GM23338 (cell line): Measurements from ENCODE around the gene SORCS3. TPM values are rescaled to one million over a fixed set of nuclear protein-coding genes. Genes with fewer than 3 reads are reported as not detected.

Experiments used
- ATAC-seq: fragments of 200-7000 bp; cut with Tn5 transposase; 3 replicates; pipeline ENCODE4 v1.9.1; 2020
- DNase-seq: peaks from one replicate; pipeline ENCODE4 v3.0.0-alpha.2; 2015; ENCODE audit warnings: low spot score
- H2AFZ ChIP-seq: fragments of 200-600 bp; sonication (generic); 2 replicates; pipeline ENCODE4 v1.8.0; 2016; ENCODE audit warnings: antibody characterized with exemption, mild to moderate bottlenecking, moderate library complexity
- H3F3A ChIP-seq: fragments of 200-600 bp; sonication (generic); replicated peaks from 2 replicates; pipeline ENCODE4 v1.8.0; 2017; ENCODE audit warnings: antibody characterized with exemption, mixed run types, low read depth
- H3K27ac ChIP-seq: fragments of 200-600 bp; sonication (generic); 2 replicates; pipeline ENCODE4 v1.6.1; 2016; ENCODE audit warnings: low read depth
- H3K27me3 ChIP-seq: fragments of 200-600 bp; sonication (generic); 2 replicates; pipeline ENCODE4 v1.8.0; 2016; ENCODE audit warnings: mild to moderate bottlenecking, mixed run types, moderate library complexity; ENCODE audit not compliant: insufficient read depth
- H3K36me3 ChIP-seq: fragments of 200-600 bp; sonication (generic); 2 replicates; pipeline ENCODE4 v1.8.0; 2016; ENCODE audit warnings: mild to moderate bottlenecking; ENCODE audit not compliant: insufficient read depth
- H3K4me1 ChIP-seq: fragments of 200-600 bp; sonication (generic); 2 replicates; pipeline ENCODE4 v1.8.0; 2016; ENCODE audit warnings: mild to moderate bottlenecking, moderate library complexity; ENCODE audit not compliant: insufficient read depth
- H3K4me2 ChIP-seq: fragments of 200-600 bp; sonication (generic); 2 replicates; pipeline ENCODE4 v1.7.1; 2017; ENCODE audit warnings: mixed run types
- H3K4me3 ChIP-seq: fragments of 200-600 bp; sonication (generic); 2 replicates; pipeline ENCODE4 v1.6.1; 2016; ENCODE audit warnings: mixed run types
- H3K79me2 ChIP-seq: fragments of 200-600 bp; sonication (generic); replicated peaks from 2 replicates; pipeline ENCODE4 v1.8.0; 2017; ENCODE audit warnings: mild to moderate bottlenecking; ENCODE audit not compliant: insufficient read depth
- H3K9me2 ChIP-seq: fragments of 200-600 bp; sonication (generic); 2 replicates; pipeline ENCODE4 v1.8.0; 2017; ENCODE audit not compliant: insufficient read depth
- H4K20me1 ChIP-seq: fragments of 200-600 bp; sonication (generic); replicated peaks from 2 replicates; pipeline ENCODE4 v1.8.0; 2017; ENCODE audit warnings: mild to moderate bottlenecking; ENCODE audit not compliant: insufficient read depth
- H3K27ac Mint-ChIP-seq: 2 replicates; pipeline ENCODE4 v1.8.0; 2020; ENCODE audit warnings: inconsistent platforms, mild to moderate bottlenecking, moderate library complexity, mixed read lengths
- H3K27me3 Mint-ChIP-seq: 3 replicates; pipeline ENCODE4 v1.8.0; 2022; ENCODE audit warnings: low read depth, mild to moderate bottlenecking, moderate library complexity, mixed read lengths, inconsistent platforms; ENCODE audit not compliant: insufficient read depth, poor library complexity
- H3K36me3 Mint-ChIP-seq: 3 replicates; pipeline ENCODE4 v1.8.0; 2021; ENCODE audit warnings: low read depth, mild to moderate bottlenecking, inconsistent platforms, moderate library complexity, mixed read lengths
- H3K4me1 Mint-ChIP-seq: 3 replicates; pipeline ENCODE4 v1.8.0; 2020; ENCODE audit warnings: mild to moderate bottlenecking, inconsistent platforms, mixed read lengths
- H3K4me3 Mint-ChIP-seq: 3 replicates; pipeline ENCODE4 v1.8.0; 2021; ENCODE audit warnings: moderate library complexity, mild to moderate bottlenecking, inconsistent platforms, mixed read lengths
- H3K9me3 Mint-ChIP-seq: 3 replicates; pipeline ENCODE4 v1.8.0; 2020; ENCODE audit warnings: moderate library complexity, mild to moderate bottlenecking, inconsistent platforms, mixed read lengths
- CREB1 ChIP-seq: fragments of 250-450 bp; sonication (Bioruptor Pico); IDR thresholded peaks from 2 replicates; pipeline ENCODE4 v1.5.0; 2020; ENCODE audit warnings: low read depth, mild to moderate bottlenecking, moderate library complexity
- EZH2 ChIP-seq: fragments of 200-600 bp; sonication (generic); IDR thresholded peaks from one replicate; pipeline ENCODE4 v1.8.0; 2017; ENCODE audit warnings: antibody characterized with exemption, mild to moderate bottlenecking, low read depth; ENCODE audit not compliant: unreplicated experiment
- EZH2phosphoT487 ChIP-seq: fragments of 200-600 bp; sonication (generic); IDR thresholded peaks from one replicate; pipeline ENCODE4 v1.8.1; 2018; ENCODE audit warnings: antibody characterized with exemption; ENCODE audit not compliant: unreplicated experiment
- JUNB ChIP-seq: IDR thresholded peaks from one replicate; pipeline ENCODE4 v1.6.1; 2016; ENCODE audit warnings: antibody characterized with exemption; ENCODE audit not compliant: unreplicated experiment
- NANOG ChIP-seq: IDR thresholded peaks from 2 replicates; pipeline ENCODE4 v1.6.1; 2016; ENCODE audit warnings: antibody characterized with exemption, borderline replicate concordance
- POLR2AphosphoS5 ChIP-seq: IDR thresholded peaks from 2 replicates; pipeline ENCODE4 v1.6.1; 2016; ENCODE audit warnings: antibody characterized with exemption, low read depth
- STAT1 ChIP-seq: IDR thresholded peaks from one replicate; pipeline ENCODE4 v1.6.1; 2016; ENCODE audit warnings: antibody characterized with exemption; ENCODE audit not compliant: unreplicated experiment
- ZNF331 ChIP-seq: fragments of 250-450 bp; sonication (Bioruptor Pico); IDR thresholded peaks from 2 replicates; pipeline ENCODE4 v1.5.0; 2020; ENCODE audit warnings: low read depth, mild to moderate bottlenecking, moderate library complexity
- polyA plus RNA-seq: library from polyadenylated mRNA; unstranded; fragments of >200 nt; fragmentation: Nextera tagmentation; extraction: Ambion mirVana; gene quantifications from 2 replicates; pipeline ENCODE4 v1.2.1, GENCODE V29; 2016
- total RNA-seq: library from RNA; depleted of rRNA; stranded (reverse); fragments of >200 nt; shearing (Covaris generic); gene quantifications from 2 replicates; pipeline ENCODE4 v1.2.3, GENCODE V29; 2014
- TF ChIP-seq, protein P1 (sequence below): fragments of 250-450 bp; sonication (Bioruptor Pico); IDR thresholded peaks from 2 replicates; pipeline ENCODE4 v1.5.0; 2020; ENCODE audit warnings: mild to moderate bottlenecking, moderate library complexity
- TF ChIP-seq, protein P2 (sequence below), 2 experiments: fragments of 200-600 bp in 1 of 2; sonication (generic) in 1 of 2; conservative IDR thresholded peaks; 2 replicates each; pipeline versions ENCODE4 v1.5.1 to v1.6.1; 2016 to 2017; ENCODE audit warnings: antibody characterized with exemption in 2 of 2, low read depth in 2 of 2, mild to moderate bottlenecking in 2 of 2, moderate library complexity in 1 of 2
- TF ChIP-seq, protein P3 (sequence below): IDR thresholded peaks from 2 replicates; pipeline ENCODE4 v1.6.1; 2016; ENCODE audit warnings: antibody characterized with exemption

The SORCS3 gene
- total and polyA plus RNA-seq, 2 experiments from 2014 or later: 0.37 to 1.4 TPM

DNA sequence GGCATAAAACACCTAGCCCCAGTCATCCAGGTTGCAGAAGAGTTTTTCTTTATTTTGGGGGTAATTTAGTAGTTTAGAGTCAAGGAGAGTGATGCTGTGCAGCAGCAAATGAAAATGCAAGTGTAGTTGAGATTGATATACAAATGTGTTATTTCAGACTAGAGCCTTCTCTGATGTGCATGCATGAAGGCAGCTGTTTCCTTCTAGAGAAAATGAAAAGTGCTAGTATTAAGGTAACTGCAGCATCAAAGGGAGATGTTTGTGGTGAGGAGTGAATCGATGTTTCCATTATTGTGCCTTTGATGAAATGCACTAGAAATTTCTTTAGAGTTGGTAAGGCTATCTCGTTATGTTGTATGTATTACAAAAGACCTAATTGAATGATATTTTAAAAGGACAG, 339.3 kb downstream of the SORCS3 start:
- Histone ChIP-seq H3K36me3 (no peaks in the 10 kb centered on the region), H3K4me3 (no peak overlapping the region), H3F3A (no peaks in the 10 kb centered on the region), H3K27me3 (no peaks in the 10 kb centered on the region), H4K20me1 (no peaks in the 10 kb centered on the region), H3K4me2 (no peak overlapping the region), H3K79me2 (no peaks in the 10 kb centered on the region), H2AFZ (no peak overlapping the region), H3K4me1 (no peaks in the 10 kb centered on the region), H3K27ac (no peak overlapping the region), H3K9me2 (no peaks in the 10 kb centered on the region)
- H3K4me3 Mint-ChIP-seq: no peak overlapping the region
- H3K36me3 Mint-ChIP-seq: no peaks in the 10 kb centered on the region
- no peak for ATAC-seq
- H3K27ac Mint-ChIP-seq: no peak overlapping the region
- no peaks in the 10 kb centered on the region for H3K4me1 Mint-ChIP-seq
- H3K27me3 Mint-ChIP-seq: no peaks in the 10 kb centered on the region
- TF ChIP-seq NANOG (no peak), CREB1 (CRISPR knock-in tag) (no peak), STAT1 (no peak), EZH2 (no peak), POLR2AphosphoS5 (no peak), ZNF331 (CRISPR knock-in tag) (no peak)
- TF ChIP-seq, protein P1, sequence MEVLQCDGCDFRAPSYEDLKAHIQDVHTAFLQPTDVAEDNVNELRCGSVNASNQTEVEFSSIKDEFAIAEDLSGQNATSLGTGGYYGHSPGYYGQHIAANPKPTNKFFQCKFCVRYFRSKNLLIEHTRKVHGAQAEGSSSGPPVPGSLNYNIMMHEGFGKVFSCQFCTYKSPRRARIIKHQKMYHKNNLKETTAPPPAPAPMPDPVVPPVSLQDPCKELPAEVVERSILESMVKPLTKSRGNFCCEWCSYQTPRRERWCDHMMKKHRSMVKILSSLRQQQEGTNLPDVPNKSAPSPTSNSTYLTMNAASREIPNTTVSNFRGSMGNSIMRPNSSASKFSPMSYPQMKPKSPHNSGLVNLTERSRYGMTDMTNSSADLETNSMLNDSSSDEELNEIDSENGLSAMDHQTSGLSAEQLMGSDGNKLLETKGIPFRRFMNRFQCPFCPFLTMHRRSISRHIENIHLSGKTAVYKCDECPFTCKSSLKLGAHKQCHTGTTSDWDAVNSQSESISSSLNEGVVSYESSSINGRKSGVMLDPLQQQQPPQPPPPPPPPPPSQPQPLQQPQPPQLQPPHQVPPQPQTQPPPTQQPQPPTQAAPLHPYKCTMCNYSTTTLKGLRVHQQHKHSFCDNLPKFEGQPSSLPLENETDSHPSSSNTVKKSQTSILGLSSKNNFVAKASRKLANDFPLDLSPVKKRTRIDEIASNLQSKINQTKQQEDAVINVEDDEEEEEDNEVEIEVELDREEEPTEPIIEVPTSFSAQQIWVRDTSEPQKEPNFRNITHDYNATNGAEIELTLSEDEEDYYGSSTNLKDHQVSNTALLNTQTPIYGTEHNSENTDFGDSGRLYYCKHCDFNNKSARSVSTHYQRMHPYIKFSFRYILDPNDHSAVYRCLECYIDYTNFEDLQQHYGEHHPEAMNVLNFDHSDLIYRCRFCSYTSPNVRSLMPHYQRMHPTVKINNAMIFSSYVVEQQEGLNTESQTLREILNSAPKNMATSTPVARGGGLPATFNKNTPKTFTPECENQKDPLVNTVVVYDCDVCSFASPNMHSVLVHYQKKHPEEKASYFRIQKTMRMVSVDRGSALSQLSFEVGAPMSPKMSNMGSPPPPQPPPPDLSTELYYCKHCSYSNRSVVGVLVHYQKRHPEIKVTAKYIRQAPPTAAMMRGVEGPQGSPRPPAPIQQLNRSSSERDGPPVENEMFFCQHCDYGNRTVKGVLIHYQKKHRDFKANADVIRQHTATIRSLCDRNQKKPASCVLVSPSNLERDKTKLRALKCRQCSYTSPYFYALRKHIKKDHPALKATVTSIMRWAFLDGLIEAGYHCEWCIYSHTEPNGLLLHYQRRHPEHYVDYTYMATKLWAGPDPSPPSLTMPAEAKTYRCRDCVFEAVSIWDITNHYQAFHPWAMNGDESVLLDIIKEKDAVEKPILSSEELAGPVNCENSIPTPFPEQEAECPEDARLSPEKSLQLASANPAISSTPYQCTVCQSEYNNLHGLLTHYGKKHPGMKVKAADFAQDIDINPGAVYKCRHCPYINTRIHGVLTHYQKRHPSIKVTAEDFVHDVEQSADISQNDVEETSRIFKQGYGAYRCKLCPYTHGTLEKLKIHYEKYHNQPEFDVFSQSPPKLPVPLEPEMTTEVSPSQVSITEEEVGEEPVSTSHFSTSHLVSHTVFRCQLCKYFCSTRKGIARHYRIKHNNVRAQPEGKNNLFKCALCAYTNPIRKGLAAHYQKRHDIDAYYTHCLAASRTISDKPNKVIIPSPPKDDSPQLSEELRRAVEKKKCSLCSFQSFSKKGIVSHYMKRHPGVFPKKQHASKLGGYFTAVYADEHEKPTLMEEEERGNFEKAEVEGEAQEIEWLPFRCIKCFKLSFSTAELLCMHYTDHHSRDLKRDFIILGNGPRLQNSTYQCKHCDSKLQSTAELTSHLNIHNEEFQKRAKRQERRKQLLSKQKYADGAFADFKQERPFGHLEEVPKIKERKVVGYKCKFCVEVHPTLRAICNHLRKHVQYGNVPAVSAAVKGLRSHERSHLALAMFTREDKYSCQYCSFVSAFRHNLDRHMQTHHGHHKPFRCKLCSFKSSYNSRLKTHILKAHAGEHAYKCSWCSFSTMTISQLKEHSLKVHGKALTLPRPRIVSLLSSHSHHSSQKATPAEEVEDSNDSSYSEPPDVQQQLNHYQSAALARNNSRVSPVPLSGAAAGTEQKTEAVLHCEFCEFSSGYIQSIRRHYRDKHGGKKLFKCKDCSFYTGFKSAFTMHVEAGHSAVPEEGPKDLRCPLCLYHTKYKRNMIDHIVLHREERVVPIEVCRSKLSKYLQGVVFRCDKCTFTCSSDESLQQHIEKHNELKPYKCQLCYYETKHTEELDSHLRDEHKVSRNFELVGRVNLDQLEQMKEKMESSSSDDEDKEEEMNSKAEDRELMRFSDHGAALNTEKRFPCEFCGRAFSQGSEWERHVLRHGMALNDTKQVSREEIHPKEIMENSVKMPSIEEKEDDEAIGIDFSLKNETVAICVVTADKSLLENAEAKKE (CRISPR knock-in tag): no peak
- H3K9me3 Mint-ChIP-seq: no peaks in the 10 kb centered on the region
- DNase-seq: no peak

DNA sequence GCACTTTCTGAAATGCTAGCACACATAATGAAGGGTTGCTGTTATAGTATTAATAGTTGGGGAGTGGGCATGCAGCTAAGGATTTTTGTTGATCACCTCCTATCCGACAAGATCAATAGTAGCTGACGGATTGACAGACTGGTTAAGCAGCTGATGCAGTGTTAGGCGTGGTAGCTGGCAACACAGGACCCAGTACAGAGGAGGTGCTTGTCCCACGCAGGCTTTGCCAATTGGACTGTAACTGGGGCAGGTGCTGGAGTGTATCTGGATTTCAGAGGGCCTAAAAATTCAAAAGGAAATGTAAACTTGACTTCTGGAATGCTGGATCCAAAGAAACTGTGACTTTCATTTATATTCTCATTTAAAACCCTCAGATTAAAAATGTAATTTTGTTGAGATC, 340.9 kb downstream of the SORCS3 start:
- H2AFZ ChIP-seq: no peak overlapping the region
- H3K27ac ChIP-seq: no peak overlapping the region
- no peak for DNase-seq
- no peaks in the 10 kb centered on the region for H4K20me1 ChIP-seq
- Mint-ChIP-seq H3K9me3 (no peaks in the 10 kb centered on the region), H3K27ac (no peak overlapping the region), H3K4me1 (no peaks in the 10 kb centered on the region), H3K36me3 (no peaks in the 10 kb centered on the region), H3K27me3 (no peaks in the 10 kb centered on the region), H3K4me3 (no peak overlapping the region)
- no peaks in the 10 kb centered on the region for H3K79me2 ChIP-seq
- no peaks in the 10 kb centered on the region for H3F3A ChIP-seq
- H3K4me1 ChIP-seq: no peaks in the 10 kb centered on the region
- no peaks in the 10 kb centered on the region for H3K9me2 ChIP-seq
- ATAC-seq: no peak
- no peak overlapping the region for H3K4me2 ChIP-seq
- H3K36me3 ChIP-seq: no peaks in the 10 kb centered on the region
- H3K27me3 ChIP-seq: no peaks in the 10 kb centered on the region
- no peak overlapping the region for H3K4me3 ChIP-seq
- no peak for TF ChIP-seq EZH2phosphoT487
- TF ChIP-seq EZH2: no peak
- TF ChIP-seq, protein P2, sequence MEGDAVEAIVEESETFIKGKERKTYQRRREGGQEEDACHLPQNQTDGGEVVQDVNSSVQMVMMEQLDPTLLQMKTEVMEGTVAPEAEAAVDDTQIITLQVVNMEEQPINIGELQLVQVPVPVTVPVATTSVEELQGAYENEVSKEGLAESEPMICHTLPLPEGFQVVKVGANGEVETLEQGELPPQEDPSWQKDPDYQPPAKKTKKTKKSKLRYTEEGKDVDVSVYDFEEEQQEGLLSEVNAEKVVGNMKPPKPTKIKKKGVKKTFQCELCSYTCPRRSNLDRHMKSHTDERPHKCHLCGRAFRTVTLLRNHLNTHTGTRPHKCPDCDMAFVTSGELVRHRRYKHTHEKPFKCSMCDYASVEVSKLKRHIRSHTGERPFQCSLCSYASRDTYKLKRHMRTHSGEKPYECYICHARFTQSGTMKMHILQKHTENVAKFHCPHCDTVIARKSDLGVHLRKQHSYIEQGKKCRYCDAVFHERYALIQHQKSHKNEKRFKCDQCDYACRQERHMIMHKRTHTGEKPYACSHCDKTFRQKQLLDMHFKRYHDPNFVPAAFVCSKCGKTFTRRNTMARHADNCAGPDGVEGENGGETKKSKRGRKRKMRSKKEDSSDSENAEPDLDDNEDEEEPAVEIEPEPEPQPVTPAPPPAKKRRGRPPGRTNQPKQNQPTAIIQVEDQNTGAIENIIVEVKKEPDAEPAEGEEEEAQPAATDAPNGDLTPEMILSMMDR (conservative IDR thresholded peaks at IDR 0.05; ENCODE audit: low read depth in 2 of 2): no peak
- TF ChIP-seq, protein P3, sequence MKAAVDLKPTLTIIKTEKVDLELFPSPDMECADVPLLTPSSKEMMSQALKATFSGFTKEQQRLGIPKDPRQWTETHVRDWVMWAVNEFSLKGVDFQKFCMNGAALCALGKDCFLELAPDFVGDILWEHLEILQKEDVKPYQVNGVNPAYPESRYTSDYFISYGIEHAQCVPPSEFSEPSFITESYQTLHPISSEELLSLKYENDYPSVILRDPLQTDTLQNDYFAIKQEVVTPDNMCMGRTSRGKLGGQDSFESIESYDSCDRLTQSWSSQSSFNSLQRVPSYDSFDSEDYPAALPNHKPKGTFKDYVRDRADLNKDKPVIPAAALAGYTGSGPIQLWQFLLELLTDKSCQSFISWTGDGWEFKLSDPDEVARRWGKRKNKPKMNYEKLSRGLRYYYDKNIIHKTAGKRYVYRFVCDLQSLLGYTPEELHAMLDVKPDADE: no peak
- TF ChIP-seq JUNB: no peak
- no peak for TF ChIP-seq POLR2AphosphoS5
